Naive thymus-derived CD8-positive, alpha-beta T cell (primary cell): Measurements from ENCODE around the gene GNG7. TPM values are rescaled to one million over a fixed set of nuclear protein-coding genes. Genes with fewer than 3 reads are reported as not detected.
A peak's percentile ranks its signal among the peaks of the same experiment; 100 is the strongest.

Experiments
- ATAC-seq, 2 donors: fragments of 150-1000 bp; cut with Tn5 transposase in 1 of 2; sonication (Bioruptor Pico), chemical (Tn5 transposase) in 1 of 2; 1 replicate in 1 of 2; 2 replicates in 1 of 2; pipeline ENCODE4 v1.10.0; 2021; ENCODE audit warnings: mild to moderate bottlenecking in 2 of 2, moderate library complexity in 2 of 2
- POLR2A ChIA-PET: fragments of 350-600 bp; sonication (Branson Sonifier 250); formaldehyde crosslinking; loops from one replicate; lab custom pipeline; 2021; ENCODE audit warnings: antibody characterized with exemption; lab: Charles Lee
- DNase-seq, 10 donors: peaks; one replicate each; pipeline versions ENCODE4 v3.0.0 to v3.0.0-alpha.2; 2020 to 2022
- H3K27ac Mint-ChIP-seq, 10 donors: one replicate each; pipeline ENCODE4 v1.8.0; 2020 to 2022; ENCODE audit warnings: mild to moderate bottlenecking in 10 of 10, mixed read lengths in 10 of 10, moderate library complexity in 4 of 10, inconsistent platforms in 1 of 10
- H3K27me3 Mint-ChIP-seq, 5 donors: one replicate each; pipeline ENCODE4 v1.8.0; 2021 to 2022; ENCODE audit warnings: mixed read lengths in 5 of 5
- H3K36me3 Mint-ChIP-seq, 3 donors: one replicate each; pipeline ENCODE4 v1.8.0; 2020 to 2022; ENCODE audit warnings: mixed read lengths in 3 of 3, mild to moderate bottlenecking in 2 of 3, inconsistent platforms in 1 of 3
- H3K4me1 Mint-ChIP-seq, 4 donors: one replicate each; pipeline ENCODE4 v1.8.0; 2021 to 2022; ENCODE audit warnings: mixed read lengths in 4 of 4
- H3K4me3 Mint-ChIP-seq, 10 donors: one replicate each; pipeline ENCODE4 v1.8.0; 2020 to 2022; ENCODE audit warnings: mild to moderate bottlenecking in 10 of 10, mixed read lengths in 10 of 10, moderate library complexity in 6 of 10, inconsistent platforms in 1 of 10
- H3K9me3 Mint-ChIP-seq, 9 donors: one replicate each; pipeline ENCODE4 v1.8.0; 2020 to 2022; ENCODE audit warnings: mixed read lengths in 9 of 9, mild to moderate bottlenecking in 3 of 9, inconsistent platforms in 1 of 9, moderate library complexity in 1 of 9
- microRNA-seq: library from miRNA; unstranded; fragments of <30 nt; microRNA quantifications from one replicate; pipeline ENCODE4 v1.2.0, GENCODE V29; 2022; ENCODE audit warnings: borderline microRNAs expressed
- polyA plus RNA-seq, 3 donors: library from polyadenylated mRNA; unstranded; fragments of 300-500 nt; fragmentation: Illumina TruSeq; gene quantifications; one replicate each; pipeline ENCODE4 v1.2.3, GENCODE V29; 2021
- total RNA-seq, 8 experiments: library from RNA in 2 of 8; stranded (reverse) in 2 of 8; gene quantifications; one replicate each; pipeline ENCODE4 v1.2.3 and lab custom pipeline; 2021 to 2026

Gene GNG7
- total and polyA plus RNA-seq, 5 experiments from 2014 or later: 1.8 to 8.5 (median 4.2) TPM

DNA sequence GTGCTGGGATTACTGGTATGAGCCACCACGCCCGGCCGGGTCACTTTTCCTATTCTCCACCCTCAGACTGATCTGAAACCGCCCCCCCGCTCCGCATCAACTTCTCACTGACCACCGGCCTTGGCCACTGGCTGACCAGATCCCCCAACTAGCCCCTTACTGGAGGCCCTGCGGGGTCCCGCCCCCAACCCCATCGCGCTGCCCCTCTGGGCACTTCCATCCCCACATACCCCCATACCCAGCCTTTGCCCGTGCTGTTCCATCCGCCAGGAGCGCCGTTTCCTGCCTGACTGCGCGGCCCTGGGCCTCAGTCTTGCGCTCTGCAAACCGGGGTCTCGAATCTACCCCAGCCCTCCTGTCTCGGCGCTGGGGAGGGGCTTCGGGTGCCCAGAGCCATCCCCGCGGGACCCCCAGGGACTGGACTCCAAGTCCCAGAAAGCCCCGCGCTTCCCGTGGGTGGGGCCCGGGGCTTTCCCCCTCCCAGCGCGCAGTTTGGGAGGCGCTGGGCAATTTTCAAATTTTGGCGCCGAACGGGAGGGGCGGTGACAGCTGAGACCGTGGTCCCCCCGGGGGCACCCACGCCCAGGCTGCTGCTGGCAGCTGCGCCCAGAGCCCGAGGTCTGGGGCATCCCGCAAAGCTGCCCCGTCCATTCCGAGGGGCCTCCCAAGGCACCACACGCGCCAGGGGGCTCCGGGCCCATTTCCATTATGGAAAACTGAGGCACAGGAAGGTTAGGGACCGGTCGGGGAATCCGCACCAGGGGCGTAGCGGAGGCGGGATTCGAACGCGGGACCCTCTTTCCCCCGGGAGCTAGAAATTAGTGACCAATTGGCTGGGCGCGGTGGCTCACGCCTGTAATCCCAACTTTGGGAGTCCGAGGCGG is 240.5 kb downstream of the GNG7 start:
- H3K27ac Mint-ChIP-seq: peak overlapping the region in 3 of 10 donors; percentile 7 to 48 (median 41)
- no peaks in the 10 kb centered on the region for H3K36me3 Mint-ChIP-seq
- peak; percentile 73 to 82 for ATAC-seq
- peaks cover 7 to 17% (median 10%) of the 10 kb centered on the region in 4 donors for H3K4me1 Mint-ChIP-seq
- DNase-seq: peak in 9 of 10 donors; percentile 17 to 52 (median 39)
- peaks cover 0 to 4% (median 0%) of the 10 kb centered on the region in 5 donors for H3K27me3 Mint-ChIP-seq
- POLR2A ChIA-PET: interaction anchor here (0.6 to 2.3 kb wide), 6 partner anchors 14 to 218 kb away, joined by 4 to 6 read pairs (median 5); partner anchors contain the start of genes GADD45B and TIMM13
- H3K9me3 Mint-ChIP-seq: no peaks in the 10 kb centered on the region
- peak overlapping the region; percentile 61 to 84 (median 75) for H3K4me3 Mint-ChIP-seq

Small RNA genes within 50 kb of the gene (microRNA-seq; reads per million reads assigned to microRNA genes)
- gene MIR7850: 1.0 reads per million

Other genes starting within 250 kb of the GNG7 start
- 10 to 100 TPM; 17.3 to 19.6 TPM for gene LMNB2, start 245.7 kb downstream of the GNG7 start, total RNA-seq
- 10 to 100 TPM in 1 of 3 donors, 1 to 10 TPM in 2; 5.4 to 10.5 (median 7.4) TPM for gene LMNB2, start 245.7 kb downstream of the GNG7 start, polyA plus RNA-seq
- gene GADD45B, start 226.6 kb downstream of the GNG7 start, total RNA-seq: 100 to 1,000 TPM; 108 to 115 TPM
- gene GADD45B, start 226.6 kb downstream of the GNG7 start, polyA plus RNA-seq: 10 to 100 TPM; 41.0 to 57.3 (median 43.8) TPM
- gene DIRAS1, start 18.7 kb upstream of the GNG7 start, total RNA-seq: under 1 TPM; 0.75 to 0.77 TPM
- not detected for gene DIRAS1, start 18.7 kb upstream of the GNG7 start, polyA plus RNA-seq
- 10 to 100 TPM; 23.2 to 23.4 TPM for gene SLC39A3, start 37.3 kb upstream of the GNG7 start, total RNA-seq
- 10 to 100 TPM; 41.1 to 43.8 (median 41.6) TPM for gene SLC39A3, start 37.3 kb upstream of the GNG7 start, polyA plus RNA-seq
- 10 to 100 TPM; 33.8 to 34.3 TPM for gene SGTA, start 80.6 kb upstream of the GNG7 start, total RNA-seq
- gene SGTA, start 80.6 kb upstream of the GNG7 start, polyA plus RNA-seq: 10 to 100 TPM; 23.4 to 37.0 (median 28.4) TPM
- 10 to 100 TPM; 33.0 to 40.6 TPM for gene THOP1, start 82.8 kb upstream of the GNG7 start, total RNA-seq
- 10 to 100 TPM; 28.8 to 38.6 (median 37.8) TPM for gene THOP1, start 82.8 kb upstream of the GNG7 start, polyA plus RNA-seq
- 1 to 10 TPM; 7.6 to 7.8 TPM for gene ZNF554, start 117.2 kb upstream of the GNG7 start, total RNA-seq
- 1 to 10 TPM; 3.6 to 8.3 (median 4.5) TPM for gene ZNF554, start 117.2 kb upstream of the GNG7 start, polyA plus RNA-seq
- gene ZNF555, start 138.8 kb upstream of the GNG7 start, total RNA-seq: 1 to 10 TPM; 7.4 to 8.7 TPM
- 1 to 10 TPM; 1.0 to 3.4 (median 2.2) TPM for gene ZNF555, start 138.8 kb upstream of the GNG7 start, polyA plus RNA-seq
- gene ZNF556, start 164.6 kb upstream of the GNG7 start, total RNA-seq: not detected
- gene ZNF556, start 164.6 kb upstream of the GNG7 start, polyA plus RNA-seq: not detected
- gene ZNF57, start 198.2 kb upstream of the GNG7 start, total RNA-seq: 1 to 10 TPM; 3.0 to 3.6 TPM
- 1 to 10 TPM; 1.7 to 2.9 (median 1.8) TPM for gene ZNF57, start 198.2 kb upstream of the GNG7 start, polyA plus RNA-seq
- gene ZNF77, start 242.3 kb upstream of the GNG7 start, total RNA-seq: 1 to 10 TPM; 5.7 to 6.9 TPM
- gene ZNF77, start 242.3 kb upstream of the GNG7 start, polyA plus RNA-seq: 1 to 10 TPM; 1.3 to 2.1 (median 1.7) TPM